Stimulated activated naive CD8-positive, alpha-beta T cell treated with anti-CD3 and anti-CD28 coated beads, Interleukin-15, Interleukin-2, amounts not matched to agents 100 U/mL and 50 U/mL, for 24 hours (primary cell): ENCODE data around the gene GNA12.

Experiments used
- ATAC-seq: fragments of 150-1000 bp; cut with Tn5 transposase; one replicate; pipeline ENCODE4 v1.10.0; 2021
- DNase-seq: peaks from one replicate; pipeline ENCODE4 v3.0.0; 2021

The GNA12 gene

DNA sequence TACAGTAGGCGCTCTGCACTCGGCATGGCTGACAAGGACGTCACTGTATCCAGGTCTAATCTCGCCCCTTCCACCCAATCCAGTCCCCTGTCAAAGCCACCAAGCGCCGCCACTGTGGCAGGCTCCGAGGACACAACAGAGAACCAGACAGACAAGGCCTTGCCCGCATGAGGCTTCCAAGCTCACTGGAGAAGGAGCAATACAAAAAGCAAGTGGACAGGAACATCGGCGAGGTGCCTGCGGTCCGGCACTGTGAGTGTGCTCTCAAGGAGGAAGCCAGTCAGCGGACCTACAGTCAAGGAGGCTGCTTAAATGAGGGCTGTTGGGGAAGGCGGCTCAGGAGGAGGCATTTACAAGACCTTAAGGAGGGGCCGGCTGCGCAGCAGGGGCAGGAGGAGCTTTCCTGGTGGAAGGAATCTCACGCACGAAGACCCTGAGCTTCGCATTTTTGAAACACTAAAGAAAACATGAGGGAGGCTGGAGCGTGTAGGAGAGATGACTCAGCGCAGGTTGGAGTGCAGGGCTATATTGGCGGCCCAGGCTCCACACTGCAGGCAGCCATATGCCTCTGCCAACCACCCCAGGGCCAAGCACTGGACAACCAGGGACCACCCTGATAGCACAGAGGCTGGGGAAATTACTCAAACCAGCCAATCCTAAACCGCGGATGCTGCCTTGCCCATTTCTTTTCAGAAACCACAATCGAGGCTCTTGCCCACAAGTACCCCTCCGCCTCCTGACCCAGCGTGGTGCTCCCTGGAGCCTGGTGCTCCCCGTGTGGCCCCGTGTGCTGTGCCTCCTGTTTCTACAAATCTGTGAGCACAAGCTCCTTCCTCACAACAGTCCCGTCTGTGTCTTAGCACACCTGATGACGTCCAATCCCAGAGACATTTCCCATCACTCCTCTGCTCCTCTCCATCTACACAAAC, 28.9 kb downstream of the GNA12 start:
- DNase-seq (no peak), ATAC-seq (no peak)

DNA sequence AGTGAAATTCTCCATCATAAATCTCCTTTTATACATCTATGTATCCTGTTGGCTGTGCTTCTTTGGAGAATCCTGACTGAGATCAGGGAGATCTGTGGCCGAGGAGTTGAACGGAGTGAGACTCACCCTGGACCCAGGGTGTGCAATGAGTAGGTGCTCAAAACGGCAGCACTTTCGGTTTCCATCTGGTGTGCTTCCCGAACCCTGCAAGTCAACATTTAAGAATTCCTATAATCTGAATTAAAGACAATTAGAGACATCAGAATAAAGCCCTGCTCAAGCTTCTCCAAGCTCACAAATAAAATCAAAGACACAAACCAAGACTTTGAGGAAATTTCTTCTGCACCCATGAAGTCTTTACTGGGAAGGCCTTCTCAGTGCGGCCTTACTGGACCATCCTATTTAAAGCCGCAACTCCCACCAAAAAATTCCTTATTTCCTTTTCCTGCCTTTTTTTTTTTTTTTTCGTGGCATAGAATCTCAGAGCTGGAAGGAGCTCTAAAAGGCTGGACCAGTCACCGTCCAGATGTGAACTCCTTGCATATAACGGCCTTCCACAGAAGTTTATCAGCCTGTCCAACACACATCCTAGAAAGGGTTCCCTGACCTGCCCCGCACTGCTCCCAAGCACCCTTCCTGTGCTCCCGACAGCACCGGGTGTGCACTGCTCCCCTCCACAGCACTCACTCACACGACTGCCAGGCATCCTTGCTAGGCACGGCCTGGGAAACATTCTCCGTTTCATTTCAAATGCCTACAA, 29.7 kb downstream of the GNA12 start:
- ATAC-seq (no peak), DNase-seq (no peak)

DNA sequence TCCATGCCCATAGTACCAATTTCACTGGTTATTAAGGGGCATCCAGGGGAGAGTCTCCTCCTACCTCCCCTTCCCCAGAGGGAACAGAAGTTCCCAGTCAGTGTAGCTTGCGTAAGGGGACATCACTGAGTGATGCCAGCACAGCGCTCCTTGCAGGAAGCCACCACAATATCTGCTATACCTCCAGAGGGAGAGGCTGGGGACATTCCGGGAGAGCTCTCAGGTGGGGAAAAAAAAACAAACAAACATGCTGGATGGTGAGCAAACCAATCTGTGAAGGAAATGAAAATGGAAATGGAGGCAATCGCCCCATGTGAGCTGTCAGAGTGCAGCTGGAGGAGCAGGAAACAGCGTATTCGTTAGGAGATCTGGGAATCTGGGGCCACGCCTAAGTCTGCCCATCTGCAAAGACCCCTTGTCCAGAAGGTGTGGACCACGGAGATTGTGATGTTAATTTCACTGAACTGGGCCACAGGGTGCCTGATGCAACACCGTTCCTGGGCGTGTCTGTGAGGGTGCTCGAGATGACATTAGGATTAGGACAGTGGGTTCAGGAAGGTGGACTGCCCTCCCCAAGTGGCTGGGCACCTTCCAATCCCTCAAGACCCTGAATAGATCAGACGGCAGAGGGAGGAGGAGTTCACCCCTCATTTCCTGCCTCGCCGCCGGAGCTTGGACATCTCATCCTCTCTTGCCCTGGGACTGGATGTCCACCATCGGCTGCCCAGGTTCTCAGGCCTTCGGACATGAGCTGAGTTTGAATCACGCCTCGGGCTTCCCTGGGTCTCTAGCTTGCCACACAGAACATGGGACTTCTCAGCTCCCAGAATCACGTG, 30.5 kb downstream of the GNA12 start:
- DNase-seq (no peak), ATAC-seq (no peak)

DNA sequence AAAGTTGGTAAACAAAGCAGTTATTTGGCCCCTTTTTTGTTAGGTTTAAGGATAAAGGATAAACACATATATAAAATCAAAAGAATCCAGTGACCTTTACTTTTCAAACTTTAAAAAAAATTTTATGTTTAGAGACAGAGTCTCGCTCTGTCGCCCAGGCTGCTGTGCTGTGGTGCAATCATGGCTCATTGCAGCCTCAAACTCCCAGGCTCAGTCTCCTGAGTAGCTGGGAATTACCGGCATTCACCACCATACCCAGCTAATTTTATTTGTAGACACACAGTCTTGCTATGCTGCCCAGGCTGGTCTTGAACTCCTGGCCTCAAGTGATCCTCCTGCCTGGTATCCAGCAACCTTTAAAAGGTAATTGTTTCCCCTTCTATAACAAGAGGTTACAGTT, 31.3 kb downstream of the GNA12 start:
- no peak for ATAC-seq
- no peak for DNase-seq

DNA sequence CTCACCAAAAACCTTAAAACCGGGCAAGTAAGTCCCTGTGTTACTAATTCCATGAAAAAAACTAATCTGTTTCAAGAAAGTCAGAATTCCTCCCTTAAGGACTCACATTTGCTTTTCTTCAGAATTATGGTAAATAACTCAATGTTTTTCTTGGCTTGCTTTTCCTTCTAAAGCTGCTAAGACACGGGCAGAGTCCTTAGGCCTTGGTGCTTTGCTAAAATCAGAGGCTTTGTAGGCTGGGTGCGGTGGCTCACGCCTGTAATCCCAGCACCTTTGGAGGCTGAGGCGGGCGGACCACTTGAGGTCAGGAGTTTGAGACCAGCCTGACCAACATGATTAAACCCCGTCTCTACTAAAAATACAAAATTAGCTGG, 32.0 kb downstream of the GNA12 start:
- DNase-seq = no peak
- ATAC-seq = no peak

DNA sequence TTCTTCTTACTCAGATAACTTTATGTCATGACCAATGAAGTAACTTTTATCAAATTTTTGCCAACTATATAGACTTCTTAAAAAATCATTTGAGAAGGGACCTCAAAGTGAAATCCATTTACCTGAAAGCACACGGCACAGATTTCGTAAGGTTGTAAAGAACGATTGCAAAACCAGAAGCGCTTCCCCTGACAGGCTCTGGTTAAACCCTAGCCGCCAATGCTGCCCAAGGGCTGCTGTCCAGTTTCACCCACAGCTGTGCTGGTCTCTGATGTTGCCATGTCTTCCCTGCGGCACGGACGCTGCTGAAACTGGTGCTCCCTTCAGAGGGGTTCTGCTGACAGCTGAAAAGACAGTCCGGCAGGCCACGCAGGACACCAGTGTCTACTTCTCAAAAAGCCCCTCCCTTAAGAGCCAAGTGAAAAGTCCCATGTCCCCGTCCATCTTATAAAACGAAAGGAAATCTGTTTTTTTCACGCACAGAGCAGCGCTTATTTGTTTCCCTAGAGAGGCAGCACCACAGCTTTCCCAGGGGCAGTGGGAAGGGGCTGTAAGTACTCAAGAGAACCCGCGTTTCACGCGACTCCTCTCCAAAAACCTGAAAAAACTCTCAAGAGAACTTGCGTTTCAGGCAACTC, 32.5 kb downstream of the GNA12 start:
- ATAC-seq (no peak), DNase-seq (no peak)

DNA sequence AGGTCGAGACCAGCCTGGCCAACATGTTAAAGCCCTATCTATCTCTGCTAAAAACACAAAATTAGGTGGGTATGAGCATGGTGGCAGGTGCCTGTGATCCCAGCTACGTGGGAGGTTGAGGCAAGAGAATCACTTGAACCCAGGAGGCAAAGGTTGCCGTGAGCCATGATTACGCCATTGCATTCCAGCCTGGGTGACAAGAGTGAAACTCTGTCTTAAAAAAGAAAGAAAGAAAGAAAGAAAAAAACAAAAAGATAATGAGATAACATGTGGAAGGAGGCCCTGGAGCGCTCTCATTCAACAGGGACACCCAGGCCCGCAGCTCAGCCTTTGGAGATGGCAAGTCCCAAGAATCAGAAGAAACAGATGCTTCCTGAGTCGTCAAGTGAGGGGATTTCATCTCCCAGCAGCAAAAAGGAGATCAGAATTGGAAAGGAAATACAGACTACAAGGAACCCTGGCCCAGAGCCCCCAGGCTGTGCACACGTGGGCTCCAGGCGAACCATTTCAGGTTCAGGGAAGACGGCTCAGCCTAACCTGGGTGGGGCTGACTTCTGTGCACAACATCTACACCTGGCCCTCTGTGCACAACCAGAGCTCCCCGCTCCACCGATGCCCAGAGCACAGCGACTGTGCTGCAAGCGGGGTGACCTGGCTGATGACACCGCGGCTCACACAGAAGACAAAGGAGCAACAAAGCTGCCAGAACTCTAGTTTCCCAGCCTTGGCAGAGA, 33.3 kb downstream of the GNA12 start:
- no peak for DNase-seq

DNA sequence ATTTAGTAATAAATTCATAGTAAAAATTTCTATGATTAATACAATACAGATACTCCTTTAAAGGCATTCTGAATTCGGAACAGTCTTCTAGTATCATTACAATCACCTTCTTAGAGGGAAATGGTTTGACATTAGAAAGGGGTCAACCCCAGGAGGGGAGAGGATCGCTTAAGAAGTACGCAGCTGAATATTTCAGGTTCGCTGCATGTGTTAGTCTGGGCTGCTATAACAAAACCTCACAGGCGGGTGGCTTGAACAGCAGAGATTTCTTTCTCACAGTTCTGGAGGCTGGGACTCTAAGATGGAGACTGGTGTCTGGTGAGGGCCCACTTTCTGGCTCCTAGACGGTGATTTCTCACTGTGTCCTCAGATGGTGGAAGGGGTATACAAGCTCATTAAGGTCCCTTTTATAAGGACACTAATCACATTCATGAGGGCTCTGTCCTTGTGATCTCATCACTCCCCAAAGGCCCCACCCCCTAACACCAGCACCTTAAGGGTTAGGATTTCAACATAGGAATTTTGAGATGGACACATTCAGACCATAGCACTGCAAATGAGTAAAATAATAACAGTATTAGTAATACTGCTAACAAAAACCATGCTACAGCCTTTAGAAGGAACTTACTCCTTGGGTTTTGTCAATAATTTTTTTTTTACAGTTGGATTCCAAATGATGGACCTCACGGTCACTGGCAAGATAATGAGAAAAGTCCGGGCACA, 34.0 kb downstream of the GNA12 start:
- ATAC-seq (no peak), DNase-seq (no peak)

More for the DNA sequence above, 33.3 kb downstream of the GNA12 start:
- ATAC-seq = no peak

DNA sequence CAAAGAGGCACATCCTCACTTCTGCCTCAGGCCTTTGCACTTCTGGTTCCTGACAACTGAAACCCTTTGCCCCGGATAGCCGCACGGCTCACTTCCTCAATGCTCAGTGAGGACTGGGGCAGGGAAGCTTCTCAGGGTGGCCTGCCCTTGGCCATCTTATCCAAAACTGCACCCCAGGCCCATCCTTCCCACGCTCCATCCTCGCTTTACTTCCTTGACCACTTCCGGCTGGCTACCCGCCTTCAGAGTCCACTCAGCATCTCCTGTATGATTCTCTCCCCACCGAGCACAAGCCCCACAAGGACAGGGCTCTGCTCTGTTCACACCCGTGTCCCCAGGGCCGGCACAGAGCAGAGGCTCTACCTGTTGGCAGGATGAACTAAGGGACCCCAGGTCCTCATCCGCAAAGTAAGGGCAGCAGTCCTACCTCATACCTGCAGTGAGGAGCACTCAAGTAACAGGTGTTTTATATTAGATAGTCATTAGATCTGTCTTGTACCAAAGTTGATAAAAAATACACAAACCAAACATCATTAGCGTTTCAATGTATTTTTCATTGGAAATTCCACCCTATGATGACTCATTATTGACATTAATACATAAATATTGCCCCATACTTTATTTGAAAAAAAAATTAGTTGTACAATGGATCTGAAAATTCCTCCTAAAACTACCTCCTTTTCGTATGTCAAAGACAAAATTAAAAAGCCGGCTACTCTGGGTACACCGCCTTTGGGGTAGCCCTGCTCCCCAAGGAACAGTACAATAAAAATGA, 35.0 kb downstream of the GNA12 start:
- DNase-seq (no peak), ATAC-seq (no peak)

DNA sequence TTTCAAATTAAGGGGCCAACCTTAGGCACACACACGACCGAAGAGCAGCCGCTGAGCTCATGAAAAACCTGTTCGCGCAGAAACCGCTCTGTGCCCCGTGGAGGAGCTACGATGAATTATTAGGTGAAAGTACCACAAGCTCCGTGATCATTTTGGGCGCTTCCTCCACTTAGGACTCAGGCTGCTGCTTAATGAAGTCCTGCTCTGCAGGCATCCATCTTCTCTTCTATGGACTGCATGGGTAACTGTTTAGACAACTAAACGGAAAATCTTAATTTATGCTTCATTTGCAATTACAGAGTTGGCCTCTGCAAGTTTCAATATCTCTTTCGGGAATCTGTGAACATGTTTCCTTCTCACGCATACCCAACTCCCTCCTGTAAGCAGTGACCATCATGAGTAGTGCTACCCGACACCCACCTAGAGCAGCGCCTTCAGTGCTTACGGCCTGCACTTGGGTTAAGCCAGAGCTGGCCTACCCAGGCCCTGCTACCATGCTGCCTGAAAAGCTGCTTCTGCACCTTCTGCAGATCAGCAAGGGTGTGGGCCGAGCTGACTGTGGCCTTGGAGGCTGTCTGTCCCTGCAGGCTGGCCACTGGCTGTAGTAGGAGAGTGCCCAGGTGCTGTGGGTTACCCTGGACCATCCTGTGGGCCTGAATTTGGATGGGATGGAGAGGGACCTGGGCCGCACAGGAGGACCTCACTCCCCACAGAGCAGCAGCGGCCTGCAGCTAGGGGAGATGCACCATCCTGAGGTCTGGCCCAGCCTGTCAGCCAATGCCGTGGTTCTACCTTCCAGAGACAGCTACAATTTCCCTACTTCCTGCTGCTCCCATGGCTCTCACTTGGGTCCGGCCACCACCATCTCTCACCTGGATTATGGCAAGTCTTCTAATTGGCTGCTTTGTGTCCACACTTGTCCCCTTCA, 36.0 kb downstream of the GNA12 start:
- ATAC-seq = no peak
- DNase-seq = no peak

DNA sequence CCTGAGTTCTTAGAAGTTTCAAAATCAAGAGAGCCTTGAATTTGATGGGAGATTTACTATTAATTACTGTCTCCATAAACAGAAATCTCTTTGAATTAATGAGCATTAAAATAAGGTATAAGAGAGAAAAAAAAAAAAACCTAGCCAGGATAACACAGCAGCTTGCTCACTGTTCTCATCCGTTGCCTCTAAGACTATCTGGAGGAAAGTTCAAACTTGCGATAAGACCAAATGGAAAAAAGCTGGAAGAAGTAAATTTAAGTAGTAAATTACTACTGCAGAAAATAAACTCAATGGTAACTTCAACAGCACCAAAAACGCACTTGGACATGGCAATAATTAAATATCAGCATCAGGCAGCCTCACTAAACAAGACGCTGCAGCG, 36.7 kb downstream of the GNA12 start:
- no peak for ATAC-seq
- DNase-seq = no peak

DNA sequence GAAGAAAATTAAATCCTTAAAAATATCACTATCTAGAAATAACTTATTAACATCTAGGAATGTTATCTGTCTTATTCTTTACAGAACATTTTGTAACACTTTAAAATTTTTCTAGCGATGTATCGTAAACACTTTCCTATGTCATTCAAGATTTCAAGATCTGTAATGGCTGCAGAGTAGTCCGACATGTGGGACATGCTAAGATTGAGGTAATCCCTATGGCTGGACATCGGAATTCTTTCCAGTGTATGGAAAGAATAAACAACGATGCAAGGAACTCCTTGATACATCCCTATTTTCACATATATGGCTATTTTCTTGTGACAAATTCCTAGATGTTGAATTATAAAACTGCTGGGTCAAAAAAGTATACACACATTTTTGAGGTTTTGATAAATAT, 37.5 kb downstream of the GNA12 start:
- DNase-seq (no peak), ATAC-seq (no peak)

DNA sequence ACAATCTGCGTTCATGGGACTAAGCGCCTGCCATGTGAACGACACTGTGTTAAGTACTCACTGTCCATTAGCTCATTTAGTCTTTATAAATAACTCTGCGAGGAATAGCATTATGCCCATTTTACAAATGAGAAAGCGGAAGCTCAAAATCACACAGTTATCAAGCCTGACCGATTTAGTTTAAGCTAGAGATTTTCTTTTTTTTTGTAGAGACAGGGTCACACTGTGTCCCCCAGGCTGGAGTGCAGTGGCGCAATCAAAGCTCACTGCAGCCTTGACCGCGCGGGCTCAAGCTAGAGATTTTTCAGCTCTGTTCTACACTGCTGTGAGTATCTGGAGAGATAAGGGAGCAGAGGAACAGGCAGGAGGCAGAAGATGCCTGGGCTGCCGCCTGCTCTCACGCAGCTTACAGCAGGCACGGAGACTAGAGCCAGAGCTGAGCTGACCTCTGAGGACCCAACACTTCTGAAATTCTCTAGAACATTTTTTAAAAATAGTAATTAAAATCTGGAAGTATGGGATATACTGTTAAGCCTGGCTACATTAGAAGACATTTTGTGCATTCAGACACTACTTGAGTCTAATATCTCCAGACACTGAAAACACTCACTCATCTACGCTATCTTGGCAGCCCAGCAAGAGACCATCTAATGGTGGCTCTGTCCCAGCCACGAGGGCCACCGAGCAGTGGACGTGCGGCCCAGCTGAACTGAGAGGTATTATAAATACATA, 38.7 kb downstream of the GNA12 start:
- DNase-seq (no peak), ATAC-seq (no peak)

DNA sequence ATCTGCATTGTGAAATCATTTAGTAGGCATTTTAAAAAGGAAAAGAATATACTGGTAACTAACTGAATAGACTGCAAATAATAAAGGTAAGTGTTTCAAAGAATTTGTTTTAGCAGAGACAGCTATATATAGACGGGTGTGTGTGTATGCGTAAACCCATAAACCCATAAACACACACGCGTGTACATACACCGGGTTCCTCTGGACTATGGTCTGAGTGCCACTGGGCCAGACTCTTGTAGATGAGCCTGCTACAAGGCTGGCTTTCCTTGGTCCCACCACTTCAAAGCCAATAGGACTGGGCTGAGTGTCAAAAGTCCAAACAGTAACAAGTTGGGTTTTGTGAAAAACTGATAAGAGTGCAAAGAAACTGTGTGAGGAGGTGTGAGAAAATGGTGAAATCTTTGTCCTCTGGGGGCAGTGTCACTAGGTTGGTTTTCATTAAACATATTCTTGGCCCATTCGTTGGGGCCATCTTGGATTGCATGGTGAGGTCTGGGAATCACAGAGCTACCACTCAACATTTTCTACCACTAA, 39.8 kb downstream of the GNA12 start:
- ATAC-seq (no peak), DNase-seq (no peak)

DNA sequence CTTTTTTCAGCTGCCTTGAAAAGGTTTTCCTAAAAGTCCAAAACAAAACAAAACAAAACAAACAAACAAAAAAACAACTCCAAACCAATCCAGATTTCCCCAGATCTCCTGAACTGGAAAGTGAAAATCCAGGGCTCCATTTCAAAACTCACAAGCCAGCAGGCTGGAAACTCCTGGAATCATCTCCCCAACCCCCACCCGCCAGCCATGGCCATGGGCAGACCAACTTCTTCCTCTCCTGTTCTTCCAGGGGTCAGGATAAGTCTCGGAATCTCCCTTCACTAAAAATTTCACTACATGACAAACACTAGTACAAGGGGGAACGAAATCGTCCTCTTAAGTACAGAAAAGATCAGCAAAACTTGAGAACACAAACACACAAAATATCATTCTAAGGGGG, 40.4 kb downstream of the GNA12 start:
- no peak for ATAC-seq
- no peak for DNase-seq

DNA sequence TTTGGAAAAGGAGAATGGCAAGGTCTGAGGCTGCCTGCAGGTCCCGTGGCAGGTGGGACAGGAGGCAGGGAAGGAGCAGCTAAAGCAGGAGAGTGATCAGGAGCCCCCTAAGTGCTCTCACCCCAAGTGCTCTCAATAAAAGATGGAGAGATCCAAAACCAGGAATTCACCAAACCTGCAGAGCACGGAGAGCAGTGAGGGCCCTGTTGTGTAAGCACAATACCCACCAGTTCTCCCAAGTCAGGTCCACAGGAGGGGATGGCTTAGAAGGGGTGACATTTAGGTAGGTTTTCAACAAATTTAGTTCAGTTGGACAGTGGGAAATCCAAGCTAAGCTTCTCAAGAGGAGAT, 40.8 kb downstream of the GNA12 start:
- no peak for ATAC-seq
- DNase-seq = no peak

DNA sequence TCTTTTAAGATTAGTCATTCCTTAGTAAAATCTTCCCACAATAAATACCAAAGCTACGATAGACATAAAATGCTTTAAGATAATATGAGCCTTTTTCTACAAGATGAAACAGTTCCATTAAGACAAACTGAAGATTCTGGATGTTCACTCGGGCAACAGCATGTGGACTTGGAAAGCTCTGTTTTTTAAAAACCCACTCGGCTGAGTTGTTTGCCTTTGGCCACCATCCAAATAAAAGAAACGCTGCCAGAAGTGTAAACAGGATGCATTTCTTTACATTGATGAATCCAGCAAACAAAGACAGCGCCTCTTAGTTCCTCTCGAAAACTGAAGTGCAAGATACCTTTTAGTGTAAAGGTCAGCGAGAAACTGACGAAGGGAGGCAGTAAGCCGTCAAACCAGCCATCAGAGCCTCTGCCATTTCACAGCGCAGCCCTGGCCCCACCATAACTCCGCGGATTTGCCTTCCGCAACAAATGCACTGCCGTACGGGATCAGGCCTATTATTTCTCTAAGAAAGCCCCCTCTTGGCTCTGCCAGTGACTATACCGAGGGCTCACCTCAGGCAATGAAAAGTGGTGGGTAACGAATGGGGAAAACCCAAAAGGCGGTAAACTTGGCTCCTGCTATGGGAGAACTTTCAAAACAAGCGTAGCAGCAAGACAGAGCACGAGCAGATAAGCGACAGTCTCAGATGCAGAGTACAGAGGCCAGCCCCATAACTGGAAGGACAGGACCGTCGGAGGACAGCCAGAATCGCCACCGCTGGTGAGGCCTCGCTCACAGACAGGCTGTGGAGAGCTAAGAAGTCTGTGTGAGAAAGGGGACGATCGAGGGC, 41.4 kb downstream of the GNA12 start:
- no peak for ATAC-seq
- DNase-seq = no peak
